Kidney tubule cell (primary cell): Measurements from ENCODE around the gene MSX1.

Source experiments
- DNase-seq: peaks from one replicate; pipeline ENCODE4 v3.0.0-alpha.2; 2018; ENCODE audit warnings: low spot score

The MSX1 gene

GRCh38 chr4:4857809-4858508, 1.5 kb upstream of the MSX1 start:
- DNase-seq: no peak

GRCh38 chr4:4858527-4859324, 739 bp upstream of the MSX1 start:
- no peak for DNase-seq

- peak; percentile 6 for DNase-seq
These were observed 534 bp downstream of the MSX1 start for GRCh38 chr4:4859799-4860599.

- peak; percentile 18 for DNase-seq
These were observed 1.3 kb downstream of the MSX1 start for GRCh38 chr4:4860600-4861389.

- no peak for DNase-seq
These were observed 2.0 kb downstream of the MSX1 start for GRCh38 chr4:4861390-4862018.

- DNase-seq: no peak
These were observed 2.6 kb downstream of the MSX1 start for GRCh38 chr4:4862071-4862551.

- no peak for DNase-seq
These were observed 3.4 kb downstream of the MSX1 start for GRCh38 chr4:4862665-4863482.

- no peak for DNase-seq
These were observed 5.0 kb downstream of the MSX1 start for GRCh38 chr4:4864443-4864939.

GRCh38 chr4:4864940-4865704, 5.7 kb downstream of the MSX1 start:
- DNase-seq: no peak

- no peak for DNase-seq
These were observed 6.2 kb downstream of the MSX1 start for GRCh38 chr4:4865705-4866123.

GRCh38 chr4:4866124-4866865, 6.8 kb downstream of the MSX1 start:
- peak; percentile 10 for DNase-seq

GRCh38 chr4:4866866-4867374, 7.5 kb downstream of the MSX1 start:
- no peak for DNase-seq

GRCh38 chr4:4867375-4868039, 8.0 kb downstream of the MSX1 start:
- peak; percentile 22 for DNase-seq

GRCh38 chr4:4868040-4868757, 8.7 kb downstream of the MSX1 start:
- no peak for DNase-seq

GRCh38 chr4:4868758-4869723, 9.6 kb downstream of the MSX1 start:
- DNase-seq: no peak
